H9 (cell line): ENCODE results near the gene CDYL. TPM values are rescaled to one million over a fixed set of nuclear protein-coding genes. Genes with fewer than 3 reads are reported as not detected.
A peak's percentile ranks its signal among the peaks of the same experiment; 100 is the strongest.

ENCODE experiments used
- DNase-seq: peaks from one replicate; pipeline ENCODE4 v3.0.0-alpha.2; 2017
- H2AFZ ChIP-seq: one replicate; pipeline ENCODE4 v1.6.1; 2013; ENCODE audit warnings: mild to moderate bottlenecking, low read length, control low read depth, moderate library complexity
- H2AK5ac ChIP-seq: 2 replicates; pipeline ENCODE4 v1.6.1; 2013; ENCODE audit warnings: low read length, control low read depth, mixed read lengths; ENCODE audit not compliant: insufficient read length
- H2BK120ac ChIP-seq: one replicate; pipeline ENCODE4 v1.6.1; 2013; ENCODE audit warnings: low read depth, mild to moderate bottlenecking, low read length, control low read depth, inconsistent platforms; ENCODE audit not compliant: poor library complexity, severe bottlenecking
- H2BK12ac ChIP-seq: 2 replicates; pipeline ENCODE4 v1.6.1; 2013; ENCODE audit warnings: low read length, control low read depth, mixed read lengths, low read depth; ENCODE audit not compliant: insufficient read length
- H2BK15ac ChIP-seq: 2 replicates; pipeline ENCODE4 v1.6.1; 2013; ENCODE audit warnings: low read depth, low read length, control low read depth
- H2BK20ac ChIP-seq: one replicate; pipeline ENCODE4 v1.6.1; 2013; ENCODE audit warnings: low read depth, mild to moderate bottlenecking, low read length, control low read depth, inconsistent platforms; ENCODE audit not compliant: poor library complexity, severe bottlenecking
- H2BK5ac ChIP-seq: 2 replicates; pipeline ENCODE4 v1.6.1; 2013; ENCODE audit warnings: low read length, control low read depth, mixed read lengths; ENCODE audit not compliant: insufficient read length
- H3K14ac ChIP-seq: 2 replicates; pipeline ENCODE4 v1.6.1; 2013; ENCODE audit warnings: low read length, control low read depth; ENCODE audit not compliant: insufficient read depth
- H3K18ac ChIP-seq: 2 replicates; pipeline ENCODE4 v1.6.1; 2013; ENCODE audit warnings: low read depth, mild to moderate bottlenecking, mixed read lengths, low read length, control low read depth; ENCODE audit not compliant: insufficient read length
- H3K23ac ChIP-seq: 2 replicates; pipeline ENCODE4 v1.6.1; 2013; ENCODE audit warnings: low read length, control low read depth, mixed read lengths, low read depth; ENCODE audit not compliant: insufficient read length
- H3K23me2 ChIP-seq: 2 replicates; pipeline ENCODE4 v1.6.1; 2013; ENCODE audit warnings: low read depth, mild to moderate bottlenecking, mixed read lengths, low read length, control low read depth; ENCODE audit not compliant: insufficient read length, poor library complexity, severe bottlenecking
- H3K27ac ChIP-seq: 2 replicates; pipeline ENCODE4 v1.5.1; 2013; ENCODE audit warnings: low read length, control low read depth, mixed read lengths, low read depth; ENCODE audit not compliant: insufficient read length
- H3K27me3 ChIP-seq: 2 replicates; pipeline ENCODE4 v1.6.1; 2013; ENCODE audit warnings: low read length, control low read depth, inconsistent platforms; ENCODE audit not compliant: insufficient read depth
- H3K4ac ChIP-seq: 2 replicates; pipeline ENCODE4 v1.6.1; 2013; ENCODE audit warnings: low read depth, mild to moderate bottlenecking, control low read depth, inconsistent platforms, low read length, moderate library complexity
- H3K4me1 ChIP-seq: 2 replicates; pipeline ENCODE4 v1.6.1; 2013; ENCODE audit warnings: low read length, control low read depth, inconsistent platforms; ENCODE audit not compliant: insufficient read depth
- H3K4me2 ChIP-seq: 2 replicates; pipeline ENCODE4 v1.6.1; 2013; ENCODE audit warnings: low read length, control low read depth, mixed read lengths; ENCODE audit not compliant: insufficient read length, insufficient read depth
- H3K56ac ChIP-seq: 2 replicates; pipeline ENCODE4 v1.6.1; 2013; ENCODE audit warnings: low read depth, mild to moderate bottlenecking, mixed read lengths, low read length, control low read depth; ENCODE audit not compliant: insufficient read length
- H3K79me1 ChIP-seq: 2 replicates; pipeline ENCODE4 v1.6.1; 2013; ENCODE audit warnings: low read depth, mild to moderate bottlenecking, moderate library complexity, low read length, control low read depth, inconsistent platforms; ENCODE audit not compliant: insufficient read depth, poor library complexity, severe bottlenecking
- H3K79me2 ChIP-seq: 2 replicates; pipeline ENCODE4 v1.6.1; 2013; ENCODE audit warnings: low read length, control low read depth, inconsistent platforms; ENCODE audit not compliant: insufficient read depth
- H3K9ac ChIP-seq: 2 replicates; pipeline ENCODE4 v1.6.1; 2013; ENCODE audit warnings: low read length, control low read depth, mixed read lengths; ENCODE audit not compliant: insufficient read length; ENCODE audit errors: extremely low read depth
- H3K9me3 ChIP-seq: one replicate; pipeline ENCODE4 v1.6.1; 2013; ENCODE audit warnings: low read depth, low read length, inconsistent platforms; ENCODE audit not compliant: control insufficient read depth
- H3T11ph ChIP-seq: one replicate; pipeline ENCODE4 v1.6.1; 2013; ENCODE audit warnings: mild to moderate bottlenecking, low read length, control low read depth, inconsistent platforms
- H4K20me1 ChIP-seq: one replicate; pipeline ENCODE4 v1.6.1; 2013; ENCODE audit not compliant: control insufficient read depth, insufficient read length, insufficient read depth
- H4K5ac ChIP-seq: 2 replicates; pipeline ENCODE4 v1.6.1; 2013; ENCODE audit warnings: low read depth, mild to moderate bottlenecking, mixed read lengths, low read length, control low read depth; ENCODE audit not compliant: insufficient read length
- H4K8ac ChIP-seq: replicated peaks from 2 replicates; pipeline ENCODE4 v1.6.1; 2013; ENCODE audit warnings: low read length, control low read depth, mixed read lengths, low read depth; ENCODE audit not compliant: insufficient read length
- H4K91ac ChIP-seq: 2 replicates; pipeline ENCODE4 v1.6.1; 2013; ENCODE audit warnings: low read depth, mild to moderate bottlenecking, moderate library complexity, mixed read lengths, low read length, control low read depth; ENCODE audit not compliant: insufficient read length
- H3K27ac Mint-ChIP-seq, 3 experiments: 2 replicates in 2 of 3; 3 replicates in 1 of 3; pipeline ENCODE4 v1.8.0; 2020 to 2021; ENCODE audit warnings: mixed read lengths in 3 of 3, mild to moderate bottlenecking in 1 of 3, moderate library complexity in 1 of 3
- H3K27me3 Mint-ChIP-seq: 2 replicates; pipeline ENCODE4 v1.8.0; 2021; ENCODE audit warnings: low read depth, mild to moderate bottlenecking, moderate library complexity, mixed read lengths
- H3K36me3 Mint-ChIP-seq, 3 experiments: 2 replicates in 2 of 3; 3 replicates in 1 of 3; pipeline ENCODE4 v1.8.0; 2020 to 2021; ENCODE audit warnings: low read depth in 3 of 3, mixed read lengths in 3 of 3; ENCODE audit not compliant: insufficient read depth in 1 of 3
- H3K4me1 Mint-ChIP-seq, 2 experiments: 2 replicates each; pipeline ENCODE4 v1.8.0; 2020; ENCODE audit warnings: mixed read lengths in 2 of 2
- H3K4me3 Mint-ChIP-seq, 2 experiments: 2 replicates in 1 of 2; 3 replicates in 1 of 2; pipeline ENCODE4 v1.8.0; 2020 to 2021; ENCODE audit warnings: mild to moderate bottlenecking in 2 of 2, mixed read lengths in 2 of 2, moderate library complexity in 1 of 2
- H3K9me3 Mint-ChIP-seq, 2 experiments: 2 replicates in 1 of 2; 3 replicates in 1 of 2; pipeline ENCODE4 v1.8.0; 2020; ENCODE audit warnings: mild to moderate bottlenecking in 2 of 2, mixed read lengths in 2 of 2, moderate library complexity in 1 of 2
- WGBS: extraction: QIAGEN DNeasy Blood & Tissue Kit; methylation state at CpG from one replicate; pipeline ENCODE4 v1.1.7; 2013; ENCODE audit warnings: missing lambda C conversion rate, low lambda C conversion rate, mixed read lengths; ENCODE audit not compliant: insufficient read length; ENCODE audit errors: extremely low coverage; 5-methylcytosine and 5-hydroxymethylcytosine counted together
- total RNA-seq: library from RNA; stranded (reverse); gene quantifications from 2 replicates; pipeline ENCODE4 v1.2.1, GENCODE V29; 2021
- TF ChIP-seq, protein P1 (sequence below): fragments of 200-600 bp; sonication (generic); conservative IDR thresholded peaks from 3 replicates; pipeline ENCODE4 v1.8.0; 2021; ENCODE audit warnings: antibody characterized with exemption, mild to moderate bottlenecking

CDYL gene
- total RNA-seq, 1 experiment from 2014 or later = 95.0 TPM

DNA sequence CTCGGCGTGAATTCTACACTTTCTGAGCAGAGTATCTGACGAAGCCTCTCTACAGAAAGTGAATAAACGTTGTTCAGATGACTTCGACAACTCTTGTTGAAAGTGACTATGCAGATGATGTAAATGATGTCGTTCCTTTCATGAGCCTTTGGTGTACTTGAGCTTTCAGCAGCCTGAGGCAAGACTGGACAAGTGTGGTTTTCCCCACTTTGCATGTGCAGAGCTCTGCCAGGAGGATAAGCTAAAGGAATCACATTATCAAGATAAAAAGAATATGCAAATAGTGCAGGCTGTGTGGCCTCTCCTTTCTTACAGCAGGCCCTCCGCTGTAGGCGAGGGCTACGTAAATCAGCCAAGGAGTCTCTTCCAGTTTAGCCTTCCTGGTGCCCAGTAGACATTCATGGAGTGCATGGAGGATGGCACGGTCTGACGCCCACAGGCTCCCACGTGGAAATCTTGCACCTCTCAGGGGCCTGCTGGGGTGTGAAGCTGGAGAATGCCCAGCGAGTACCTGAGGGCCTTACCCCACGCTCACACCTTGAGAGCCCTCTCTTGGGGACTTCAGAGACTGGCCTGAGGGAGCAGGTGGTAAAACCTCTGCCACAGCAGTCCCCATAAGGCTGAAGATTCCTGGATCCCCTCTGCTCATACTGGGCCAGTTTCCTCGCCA is 172.7 kb downstream of the CDYL start:
- Histone ChIP-seq H3K4me2 (no peak overlapping the region), H4K91ac (no peak overlapping the region), H4K8ac (no peak overlapping the region), H2AFZ (no peak overlapping the region), H2BK15ac (no peak overlapping the region), H3K14ac (no peak overlapping the region; the same call in 1 of the 2 replicates), H2AK5ac (no peak overlapping the region), H2BK12ac (no peak overlapping the region), H3T11ph (no peak overlapping the region), H3K4me1 (peaks cover 4% of the 10 kb centered on the region; the same call in 1 of the 2 replicates), H4K20me1 (peaks cover 2% of the 10 kb centered on the region), H3K23me2 (no peaks in the 10 kb centered on the region), H3K9me3 (no peaks in the 10 kb centered on the region), H3K9ac (no peak overlapping the region), H3K79me2 (no peaks in the 10 kb centered on the region), H3K18ac (no peak overlapping the region), H3K27me3 (no peaks in the 10 kb centered on the region), H3K27ac (no peak overlapping the region), H2BK20ac (no peak overlapping the region), H3K23ac (no peak overlapping the region), H3K56ac (no peak overlapping the region), H4K5ac (no peak overlapping the region), H2BK5ac (no peak overlapping the region), H3K4ac (no peak overlapping the region), H2BK120ac (no peak overlapping the region), H3K79me1 (no peaks in the 10 kb centered on the region)
- no peak for DNase-seq
- no peak overlapping the region for H3K4me3 Mint-ChIP-seq
- H3K9me3 Mint-ChIP-seq = no peaks in the 10 kb centered on the region
- H3K36me3 Mint-ChIP-seq = peaks cover 50 to 80% (median 75%) of the 10 kb centered on the region in 3 experiments
- TF ChIP-seq, protein P1, sequence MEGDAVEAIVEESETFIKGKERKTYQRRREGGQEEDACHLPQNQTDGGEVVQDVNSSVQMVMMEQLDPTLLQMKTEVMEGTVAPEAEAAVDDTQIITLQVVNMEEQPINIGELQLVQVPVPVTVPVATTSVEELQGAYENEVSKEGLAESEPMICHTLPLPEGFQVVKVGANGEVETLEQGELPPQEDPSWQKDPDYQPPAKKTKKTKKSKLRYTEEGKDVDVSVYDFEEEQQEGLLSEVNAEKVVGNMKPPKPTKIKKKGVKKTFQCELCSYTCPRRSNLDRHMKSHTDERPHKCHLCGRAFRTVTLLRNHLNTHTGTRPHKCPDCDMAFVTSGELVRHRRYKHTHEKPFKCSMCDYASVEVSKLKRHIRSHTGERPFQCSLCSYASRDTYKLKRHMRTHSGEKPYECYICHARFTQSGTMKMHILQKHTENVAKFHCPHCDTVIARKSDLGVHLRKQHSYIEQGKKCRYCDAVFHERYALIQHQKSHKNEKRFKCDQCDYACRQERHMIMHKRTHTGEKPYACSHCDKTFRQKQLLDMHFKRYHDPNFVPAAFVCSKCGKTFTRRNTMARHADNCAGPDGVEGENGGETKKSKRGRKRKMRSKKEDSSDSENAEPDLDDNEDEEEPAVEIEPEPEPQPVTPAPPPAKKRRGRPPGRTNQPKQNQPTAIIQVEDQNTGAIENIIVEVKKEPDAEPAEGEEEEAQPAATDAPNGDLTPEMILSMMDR = no peak
- H3K27me3 Mint-ChIP-seq = no peaks in the 10 kb centered on the region; the same call in 1 of the 2 replicates
- WGBS = no CpG with 5 or more reads among the region's 15 CpGs
- peaks cover 39 to 44% of the 10 kb centered on the region in 2 experiments for H3K4me1 Mint-ChIP-seq
- H3K27ac Mint-ChIP-seq = peak overlapping the region in 2 of 3 experiments; percentile 39 to 92; a peak in 4 of 7 replicates
